H1 (cell line): ENCODE measurements around the gene SPOCK2. TPM values are rescaled to one million over a fixed set of nuclear protein-coding genes. Genes with fewer than 3 reads are reported as not detected.

ENCODE experiments used
- HDAC6 ChIP-seq: IDR thresholded peaks from one replicate; pipeline ENCODE4 v1.7.1; 2012; ENCODE audit warnings: low read depth, mild to moderate bottlenecking, inconsistent platforms, low read length, moderate library complexity
- JUND ChIP-seq: IDR thresholded peaks from 2 replicates; pipeline ENCODE4 v1.6.1; 2011; ENCODE audit warnings: mild to moderate bottlenecking, improper control_type of control experiment, low read length
- SIN3A ChIP-seq, 2 experiments: IDR thresholded peaks in 1 of 2; conservative IDR thresholded peaks in 1 of 2; 2 replicates each; pipeline ENCODE4 v1.6.1; 2011 to 2012; ENCODE audit warnings: low read length in 2 of 2, improper control_type of control experiment in 1 of 2, low read depth in 1 of 2, mild to moderate bottlenecking in 1 of 2
- SP4 ChIP-seq: IDR thresholded peaks from 2 replicates; pipeline ENCODE4 v1.6.1; 2012; ENCODE audit warnings: low read length, inconsistent platforms
- TAF7 ChIP-seq: optimal IDR thresholded peaks from 2 replicates; pipeline ENCODE3; 2011; ENCODE audit warnings: low read depth, mild to moderate bottlenecking, inconsistent platforms, low read length, moderate library complexity, borderline replicate concordance
- polyA plus RNA-seq, 7 experiments: library from polyadenylated mRNA; depleted of rRNA in 3 of 7; stranded (reverse) in 5 of 7; unstranded in 2 of 7; fragments of >200 nt in 5 of 7; fragments of 200-250 nt in 2 of 7; gene quantifications; 1 replicate in 5 of 7; 2 replicates in 1 of 7; 4 replicates in 1 of 7; pipeline versions ENCODE4 v1.2.1 to v1.2.3, GENCODE V29; 2011 to 2013; ENCODE audit warnings: missing spikeins in 2 of 7, mixed read lengths in 2 of 7
- total RNA-seq: library from RNA; stranded (reverse); fragmentation: NEBNext Ultra II Directional; extraction: Animal tissue kit (Norgen Biotek cat#: 25700); gene quantifications from 2 replicates; pipeline ENCODE4 v1.2.1, GENCODE V29; 2021

SPOCK2 gene
- total and polyA plus RNA-seq, 2 of the 8 experiments (the other 6 are each of a cell fraction or from before 2014, with no cell fraction given) = 1.5 to 1.9 TPM

DNA sequence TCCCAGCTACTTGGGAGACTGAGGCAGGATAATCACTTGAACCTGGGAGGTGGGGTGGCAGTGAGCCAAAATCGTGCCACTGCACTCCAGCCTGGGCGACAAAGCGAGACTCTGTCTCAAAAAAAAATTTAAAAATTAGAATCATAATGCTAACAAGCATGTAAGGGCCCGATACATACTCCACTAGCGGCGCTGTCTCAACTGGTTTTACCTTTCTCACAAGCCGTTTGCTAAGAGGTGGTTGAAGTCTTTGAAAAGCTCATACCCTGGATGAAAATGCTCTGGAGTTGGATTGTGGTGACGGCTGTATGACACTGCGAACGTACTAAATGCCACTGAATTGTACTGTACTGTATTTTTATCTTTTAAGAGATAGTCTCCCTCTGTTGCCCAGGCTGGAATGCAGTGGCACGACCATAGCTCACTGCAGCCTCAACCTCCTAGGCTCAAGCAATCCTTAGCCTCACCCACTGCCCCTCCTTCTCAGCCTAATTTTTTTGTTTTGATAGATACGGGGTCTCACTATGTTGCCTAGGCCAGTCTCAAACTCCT, 29.9 kb downstream of the SPOCK2 start (continued):
- TF ChIP-seq JUND (no peak), HDAC6 (no peak), SP4 (no peak), TAF7 (no peak), SIN3A (conservative IDR thresholded peaks at IDR 0.05 in 1 of 2, IDR thresholded peaks at IDR 0.05 in 1 of 2; ENCODE audit: low read depth in 1 of 2, low read length in 2 of 2) (no peak)
